ENCODE data around the gene DIDO1.

GRCh38 chr20:62876902-62877816 is 49.1 kb downstream of the DIDO1 start:
- TF ChIP-seq CTCF (IDR thresholded peaks at IDR 0.05) (no peak), POLR2AphosphoS5 (IDR thresholded peaks at IDR 0.05) (peak in 2 of 4 donors; percentile 34 to 41), EP300 (IDR thresholded peaks at IDR 0.05) (no peak)
